Lower leg skin (tissue), 3 donors: ENCODE measurements around the gene MSANTD1.

Experiments
- POLR2A ChIP-seq, 2 donors: fragments of 450-650 bp; IDR thresholded peaks; one replicate each; pipeline ENCODE4 v1.6.1; 2016 to 2017; ENCODE audit warnings: antibody characterized with exemption in 2 of 2, mild to moderate bottlenecking in 1 of 2, moderate library complexity in 1 of 2
- TF ChIP-seq, protein P1 (sequence below), 3 donors: fragments of 450-650 bp; IDR thresholded peaks; one replicate each; pipeline ENCODE4 v1.5.1; 2016; ENCODE audit warnings: antibody characterized with exemption in 3 of 3, mild to moderate bottlenecking in 3 of 3, moderate library complexity in 2 of 3

DNA sequence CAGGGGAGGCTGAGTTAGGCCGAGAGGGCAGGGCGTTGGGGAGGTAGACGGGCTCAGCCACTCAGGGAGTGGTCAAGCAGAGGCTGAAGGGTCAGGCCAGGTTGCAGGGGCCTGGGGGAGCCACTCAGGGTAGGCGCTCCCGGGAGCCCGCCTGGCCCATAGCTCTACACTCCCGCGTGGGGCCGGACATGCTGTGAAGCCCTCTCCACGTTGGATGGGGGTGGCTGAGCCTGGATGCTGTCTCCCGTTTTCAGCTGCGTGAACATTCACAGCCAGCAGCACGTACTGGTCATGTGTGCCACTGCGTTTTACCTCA, 14.0 kb upstream of the MSANTD1 start:
- TF ChIP-seq, protein P1, sequence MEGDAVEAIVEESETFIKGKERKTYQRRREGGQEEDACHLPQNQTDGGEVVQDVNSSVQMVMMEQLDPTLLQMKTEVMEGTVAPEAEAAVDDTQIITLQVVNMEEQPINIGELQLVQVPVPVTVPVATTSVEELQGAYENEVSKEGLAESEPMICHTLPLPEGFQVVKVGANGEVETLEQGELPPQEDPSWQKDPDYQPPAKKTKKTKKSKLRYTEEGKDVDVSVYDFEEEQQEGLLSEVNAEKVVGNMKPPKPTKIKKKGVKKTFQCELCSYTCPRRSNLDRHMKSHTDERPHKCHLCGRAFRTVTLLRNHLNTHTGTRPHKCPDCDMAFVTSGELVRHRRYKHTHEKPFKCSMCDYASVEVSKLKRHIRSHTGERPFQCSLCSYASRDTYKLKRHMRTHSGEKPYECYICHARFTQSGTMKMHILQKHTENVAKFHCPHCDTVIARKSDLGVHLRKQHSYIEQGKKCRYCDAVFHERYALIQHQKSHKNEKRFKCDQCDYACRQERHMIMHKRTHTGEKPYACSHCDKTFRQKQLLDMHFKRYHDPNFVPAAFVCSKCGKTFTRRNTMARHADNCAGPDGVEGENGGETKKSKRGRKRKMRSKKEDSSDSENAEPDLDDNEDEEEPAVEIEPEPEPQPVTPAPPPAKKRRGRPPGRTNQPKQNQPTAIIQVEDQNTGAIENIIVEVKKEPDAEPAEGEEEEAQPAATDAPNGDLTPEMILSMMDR (IDR thresholded peaks at IDR 0.05) = no peak
- no peak for TF ChIP-seq POLR2A (IDR thresholded peaks at IDR 0.05)
